ELF-1 (cell line): ENCODE measurements around the gene PGAP3.

ENCODE experiments used
- DNase-seq: peaks from one replicate; pipeline ENCODE4 v3.0.0-alpha.2; 2016; ENCODE audit warnings: low read depth, low spot score

Gene PGAP3

GRCh38 chr17:39697961-39698360 is 10.1 kb upstream of the PGAP3 start:
- no peak for DNase-seq

DNA sequence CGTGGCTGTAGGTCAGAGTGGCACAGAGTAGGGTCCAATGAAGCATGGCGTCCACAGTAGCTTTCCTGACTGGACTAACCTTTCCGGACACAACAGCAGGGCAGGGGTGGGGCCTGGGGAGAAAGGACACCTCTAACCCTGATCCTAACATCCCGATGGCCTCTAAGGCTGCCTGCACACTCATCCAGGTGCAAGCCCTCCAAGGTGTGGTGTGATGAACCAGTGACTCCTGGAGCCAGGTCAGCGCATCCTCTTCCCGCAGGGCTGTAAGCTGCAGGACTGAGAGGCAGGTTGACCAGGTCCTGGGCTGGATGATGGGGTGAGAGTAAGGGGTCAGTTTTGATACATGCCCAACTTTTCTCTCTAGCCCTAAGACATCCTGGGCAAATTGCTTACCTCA is 8.9 kb upstream of the PGAP3 start:
- no peak for DNase-seq

DNA sequence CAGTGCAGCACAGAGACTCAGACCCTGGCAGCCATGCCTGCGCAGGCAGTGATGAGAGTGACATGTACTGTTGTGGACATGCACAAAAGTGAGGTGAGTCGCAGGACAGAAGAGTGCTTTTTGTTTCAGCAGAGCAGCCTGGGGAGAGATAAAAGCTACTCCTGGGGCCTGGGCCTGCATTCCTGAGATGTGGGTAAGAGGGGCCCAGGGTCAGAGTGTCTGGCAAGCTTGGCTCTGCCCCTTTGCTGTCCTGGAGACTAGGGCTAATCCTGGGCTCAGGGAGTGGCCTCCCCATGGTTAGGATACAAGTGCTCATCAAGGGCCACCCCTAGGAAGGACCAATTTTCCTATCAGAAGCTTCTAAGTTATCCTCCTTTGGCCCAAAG is 7.2 kb upstream of the PGAP3 start:
- DNase-seq, result peak; percentile 45

DNA sequence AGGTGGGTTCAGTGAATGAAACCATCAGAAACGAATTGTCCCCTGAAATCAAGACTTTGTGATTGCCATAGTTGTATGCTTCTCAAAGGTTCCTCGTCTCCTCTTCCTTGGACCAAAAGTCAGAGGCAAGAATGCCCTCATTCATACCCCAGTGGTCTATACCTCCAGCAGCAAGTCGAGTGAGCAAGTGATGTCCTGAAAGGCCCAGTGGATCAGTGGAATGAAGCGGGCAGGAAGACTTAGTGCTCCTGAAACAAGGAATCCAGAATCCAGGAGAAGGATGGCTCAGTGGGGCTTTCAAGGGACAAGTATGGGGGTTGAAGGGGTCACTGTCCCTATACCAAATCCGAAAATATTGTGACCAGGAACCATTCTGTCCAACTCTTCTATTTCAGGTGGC is 6.7 kb upstream of the PGAP3 start:
- no peak for DNase-seq

DNA sequence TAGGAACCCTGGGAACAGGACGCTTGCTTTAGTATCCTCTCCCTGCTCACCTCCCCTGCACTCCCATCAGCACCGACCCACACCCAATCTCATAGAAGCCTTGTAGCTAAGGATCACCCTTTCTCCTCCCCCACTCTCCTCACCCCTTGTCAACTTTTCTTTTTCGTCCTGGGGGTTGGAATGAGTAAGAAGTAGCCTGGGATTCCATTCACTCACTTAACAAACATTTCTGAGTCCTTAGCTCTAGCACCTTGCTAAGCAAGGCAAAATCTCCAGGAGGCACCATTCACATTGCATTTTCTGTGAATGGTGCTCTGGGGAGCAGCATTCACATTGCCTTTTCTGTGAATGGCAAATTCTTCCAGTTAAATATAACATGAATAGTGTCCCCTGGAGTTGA is 1.1 kb upstream of the PGAP3 start:
- DNase-seq, result no peak

GRCh38 chr17:39688475-39688835 is 598 bp upstream of the PGAP3 start:
- DNase-seq, result no peak

DNA sequence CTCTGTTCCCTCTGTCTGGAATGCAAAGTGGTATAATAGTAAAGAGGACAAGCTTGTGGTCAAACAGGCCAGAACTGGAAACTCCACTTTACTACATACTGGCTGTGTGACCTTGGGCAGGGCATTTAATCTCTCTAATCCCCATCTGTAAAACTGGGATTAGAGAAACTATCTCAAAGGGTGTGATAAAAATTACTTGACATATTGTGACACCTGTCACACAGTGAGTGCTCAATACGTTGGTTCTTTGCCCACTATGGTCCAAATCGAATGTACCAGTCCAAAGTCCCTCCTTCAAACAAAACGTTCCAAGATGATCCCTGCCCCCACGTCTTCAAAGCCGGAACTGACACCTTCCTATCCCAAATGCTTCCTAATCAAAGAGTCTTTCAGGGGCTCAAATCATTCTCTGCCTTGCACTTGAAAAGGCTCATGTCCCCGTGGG is 734 bp downstream of the PGAP3 start:
- no peak for DNase-seq

GRCh38 chr17:39684369-39685192 is 3.3 kb downstream of the PGAP3 start:
- no peak for DNase-seq

DNA sequence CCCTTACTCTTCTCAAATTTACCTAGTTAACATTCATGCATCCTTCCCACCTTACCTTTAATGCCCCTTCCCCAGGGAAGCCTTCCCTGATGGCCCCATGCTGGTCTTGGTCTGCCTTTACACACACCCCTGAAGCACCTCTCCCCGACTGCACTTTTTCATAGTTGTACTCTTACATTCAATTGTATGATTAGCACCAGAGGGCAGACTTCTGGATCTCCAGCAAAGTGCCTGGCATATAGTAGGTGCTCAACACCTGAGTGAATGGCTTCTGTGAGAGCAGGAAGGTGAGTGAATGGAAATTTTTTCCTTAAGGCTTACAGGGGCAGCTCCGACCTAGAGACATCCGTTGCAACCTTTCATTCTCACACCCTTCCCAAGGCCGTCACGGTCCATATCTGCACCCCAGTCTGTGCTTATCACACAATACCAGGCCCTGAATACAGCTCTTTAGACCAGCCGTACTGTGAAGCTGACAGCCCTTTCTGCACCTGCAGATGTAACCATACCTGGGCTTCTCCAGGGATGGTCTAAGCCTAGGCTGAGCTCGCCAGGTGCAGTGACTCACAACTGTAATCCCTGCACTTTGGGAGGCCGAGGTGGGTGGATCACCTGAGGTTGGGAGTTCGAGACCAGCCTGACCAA is 4.4 kb downstream of the PGAP3 start:
- no peak for DNase-seq

- no peak for DNase-seq
Observed at GRCh38 chr17:39679521-39680192, 8.2 kb downstream of the PGAP3 start.

DNA sequence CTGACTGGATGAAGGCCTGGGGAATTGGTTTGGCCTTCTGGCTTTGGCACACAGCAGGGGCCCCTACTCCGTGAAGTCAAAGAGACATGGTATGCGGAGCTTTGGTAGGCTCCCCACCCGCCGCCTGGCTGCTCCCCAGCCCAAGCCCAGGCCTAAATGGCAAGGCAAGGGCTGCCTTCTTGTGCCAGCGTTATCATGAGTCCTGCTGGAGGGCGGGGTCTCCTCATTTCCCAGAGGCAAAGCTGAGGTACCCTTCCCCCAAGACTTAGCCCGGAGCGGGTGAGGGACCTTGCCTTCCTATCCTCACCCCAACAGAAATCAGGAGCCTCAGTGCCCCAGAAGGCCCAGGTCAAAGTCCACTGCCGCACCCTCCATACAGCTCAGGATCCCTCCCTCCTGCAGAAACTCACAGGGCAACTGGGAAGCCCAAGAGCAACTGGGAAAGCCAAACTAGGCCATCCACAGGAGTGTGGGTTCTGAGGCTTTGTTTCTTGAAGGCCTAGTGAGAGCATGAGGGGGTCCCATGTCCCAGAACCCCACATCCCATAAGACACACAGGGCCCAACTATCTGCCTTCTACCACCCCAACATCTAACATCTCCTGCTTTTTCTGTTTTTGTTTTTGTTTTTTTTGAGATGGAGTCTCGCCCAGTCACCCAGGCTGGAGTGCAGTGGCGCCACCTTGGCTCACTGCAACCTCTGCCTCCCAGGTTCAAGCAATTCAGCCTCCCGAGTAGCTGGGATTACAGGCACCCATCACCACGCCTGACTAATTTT is 9.3 kb downstream of the PGAP3 start:
- no peak for DNase-seq

GRCh38 chr17:39677542-39678339 is 10.1 kb downstream of the PGAP3 start:
- DNase-seq, result no peak

GRCh38 chr17:39677072-39677471 is 10.8 kb downstream of the PGAP3 start:
- no peak for DNase-seq

DNA sequence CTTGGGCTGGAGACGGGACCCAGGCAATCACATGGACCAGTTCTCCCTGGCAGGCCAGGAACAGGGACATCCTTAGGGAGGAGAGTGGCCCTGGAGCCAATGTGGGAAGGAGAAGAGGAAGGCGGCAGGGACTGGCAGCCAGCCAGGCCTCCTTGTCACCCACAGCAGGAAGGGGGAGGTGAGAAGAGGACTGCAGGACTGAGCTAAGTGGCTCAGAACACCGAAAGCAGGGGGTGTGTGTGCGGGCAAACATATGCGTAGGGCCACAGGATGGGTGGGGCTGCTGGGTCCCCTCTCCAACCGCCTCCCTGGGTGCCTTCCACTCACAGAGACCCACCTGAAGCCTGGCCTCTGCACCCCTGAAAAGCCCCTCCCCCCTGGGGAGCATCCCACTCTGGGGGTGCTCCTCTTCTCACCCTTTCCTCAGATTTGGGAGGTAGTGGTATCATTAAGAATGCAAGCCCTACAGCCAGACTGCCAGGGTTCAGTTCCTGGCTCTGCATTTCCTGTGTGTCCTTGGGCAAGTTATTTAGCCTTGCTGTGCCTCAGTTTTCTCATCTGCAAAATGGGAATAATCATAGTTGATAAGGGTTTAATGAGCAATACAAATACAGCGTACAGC is 11.5 kb downstream of the PGAP3 start:
- DNase-seq, result no peak

DNA sequence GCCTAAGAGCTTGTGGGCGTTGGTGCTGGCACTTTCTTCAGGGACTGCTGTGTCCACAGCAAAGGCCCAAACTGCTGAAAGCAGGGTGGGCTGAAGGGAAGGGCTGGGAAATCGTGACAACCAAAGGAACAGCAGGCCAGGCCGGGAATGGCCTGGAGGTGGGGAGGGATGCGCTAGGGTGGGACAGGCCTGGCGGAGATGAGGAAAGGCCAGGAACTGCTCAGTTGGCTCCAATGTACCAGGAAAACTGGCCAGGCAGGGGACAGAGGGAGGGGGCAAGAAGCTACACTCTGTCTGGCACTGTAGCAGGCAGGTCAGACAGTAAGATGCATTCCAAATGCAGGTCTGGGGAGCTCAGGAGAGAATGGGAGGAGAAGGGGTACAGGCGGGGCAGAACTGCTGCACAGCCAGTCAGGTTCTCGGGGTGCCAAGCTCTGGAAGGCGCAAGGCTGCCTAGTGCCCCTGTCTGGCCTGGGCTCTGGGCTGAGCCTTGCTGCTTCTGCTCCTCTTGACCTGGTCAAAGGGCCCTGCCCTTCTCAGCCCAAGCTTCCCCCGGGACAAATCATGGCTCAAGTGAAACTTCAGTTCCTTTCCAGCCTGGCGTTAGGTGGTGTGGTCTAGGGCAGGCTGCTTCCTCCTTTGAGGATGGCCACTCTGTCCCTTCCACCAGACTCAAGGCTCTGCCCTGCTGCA is 12.3 kb downstream of the PGAP3 start:
- no peak for DNase-seq

GRCh38 chr17:39674702-39675389 is 13.0 kb downstream of the PGAP3 start:
- peak; percentile 69 for DNase-seq

DNA sequence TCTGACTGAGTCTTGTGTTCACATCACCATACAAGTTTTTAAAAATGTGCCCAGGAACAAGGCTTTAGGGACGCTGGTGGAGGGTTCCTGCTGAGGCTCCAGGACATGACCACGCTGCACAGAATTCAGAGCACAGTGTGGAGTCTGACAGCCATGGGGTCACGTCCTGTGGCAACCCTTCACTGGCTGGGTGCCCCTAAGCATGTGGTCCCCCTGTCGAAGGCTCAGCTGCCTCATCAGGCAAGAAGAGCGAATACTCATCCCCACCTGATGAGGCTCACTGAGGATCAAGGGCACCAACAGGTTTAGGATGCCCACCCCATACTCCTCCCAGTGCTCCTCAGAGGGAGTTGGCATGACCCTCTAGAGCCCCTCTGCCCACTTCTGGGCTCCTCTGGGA is 13.7 kb downstream of the PGAP3 start:
- DNase-seq, result no peak

GRCh38 chr17:39673335-39674081 is 14.3 kb downstream of the PGAP3 start:
- no peak for DNase-seq
